HG02678 (cell line): ENCODE results near the gene SORBS1.

Source experiments
- ATAC-seq: cut with Tn5 transposase; IDR thresholded peaks from one replicate; pipeline ENCODE4 v1.9.1; 2021; ENCODE audit warnings: mild to moderate bottlenecking, moderate library complexity; ENCODE audit not compliant: unreplicated experiment

SORBS1 gene

DNA sequence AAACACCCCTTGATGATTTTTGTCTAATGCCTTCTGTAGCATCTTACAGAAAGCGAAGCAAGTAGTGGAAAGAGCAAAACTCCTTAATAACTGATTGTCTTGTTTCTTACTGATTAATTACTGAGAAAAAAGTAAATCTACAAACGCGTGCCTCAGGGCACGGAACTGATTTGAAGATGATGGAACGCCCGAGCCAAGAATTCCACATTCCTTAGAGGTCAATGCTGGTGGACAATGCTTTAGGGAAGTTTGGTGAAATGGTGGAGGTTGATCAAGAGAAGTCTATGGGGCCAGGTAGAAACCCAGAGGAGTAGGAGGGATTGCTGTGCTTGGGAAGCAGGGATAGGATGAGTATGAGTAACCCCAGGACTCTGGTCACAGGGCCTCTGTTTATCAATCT lies 5.0 kb upstream of the SORBS1 start:
- no peak for ATAC-seq

DNA sequence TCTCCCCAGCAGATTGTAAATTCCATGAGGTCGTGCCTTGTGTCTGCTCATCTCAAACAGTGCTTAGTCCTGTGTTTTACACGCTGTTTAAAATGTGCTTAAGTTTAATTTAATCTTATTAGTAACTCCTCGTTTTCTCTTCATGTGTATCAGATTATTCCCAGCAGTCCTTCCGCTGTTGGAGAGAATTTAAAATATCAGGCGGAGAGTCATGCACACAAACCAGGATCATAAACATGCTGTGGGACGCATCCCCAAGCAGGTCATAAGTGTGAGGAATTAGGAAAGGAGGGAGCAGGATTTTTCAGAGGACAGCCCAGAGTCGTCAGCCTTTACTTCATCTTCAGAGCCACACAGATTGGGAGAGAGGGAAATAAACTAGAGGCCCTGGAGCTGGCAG lies 4.2 kb upstream of the SORBS1 start:
- no peak for ATAC-seq

- no peak for ATAC-seq
These were observed 3.1 kb upstream of the SORBS1 start for GRCh38 chr10:95564291-95564690.

DNA sequence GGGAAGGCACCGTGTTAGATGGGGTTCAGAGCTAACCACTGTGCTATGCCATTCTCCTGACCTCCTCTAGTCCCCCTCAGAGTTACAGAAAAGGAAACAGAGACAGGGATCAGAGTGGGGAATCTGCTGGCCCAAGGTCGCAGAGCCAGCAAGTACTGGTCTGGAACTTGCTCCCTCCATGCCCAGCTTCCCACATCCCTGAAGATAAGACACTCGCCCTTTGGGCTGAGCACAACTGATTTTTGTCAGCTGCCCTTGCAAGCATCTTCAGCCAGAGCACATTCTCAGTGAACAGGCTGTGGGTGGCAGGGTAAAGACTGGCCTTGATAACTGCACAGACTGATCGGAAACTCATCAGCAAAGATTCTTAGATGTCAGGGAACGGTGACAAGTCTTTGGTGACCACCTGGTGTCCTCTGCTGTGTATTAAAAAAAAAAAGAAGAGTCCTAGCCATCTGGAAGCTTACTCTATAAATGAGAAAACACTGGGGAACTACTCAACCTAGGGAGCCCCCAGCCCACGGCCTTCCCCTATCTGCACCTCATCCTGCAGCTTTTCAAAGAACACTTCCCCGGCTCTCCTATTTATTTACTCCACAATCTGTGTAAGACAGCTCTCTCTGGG lies 1.3 kb upstream of the SORBS1 start:
- no peak for ATAC-seq

DNA sequence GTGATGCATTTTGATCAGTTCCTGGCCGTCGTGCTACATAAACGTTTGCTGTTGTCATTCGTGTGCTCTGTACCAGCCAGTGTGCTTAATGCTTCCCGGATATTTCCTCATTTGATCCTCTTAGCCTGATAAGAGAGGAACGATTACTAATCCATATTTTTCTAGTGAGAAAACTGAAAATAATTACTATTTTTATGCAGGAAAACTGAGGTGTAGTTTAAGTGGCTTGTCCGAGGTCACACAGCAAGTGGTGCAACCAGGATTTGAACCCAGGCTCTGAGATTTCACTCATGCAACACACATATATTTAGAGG lies 650 bp upstream of the SORBS1 start:
- no peak for ATAC-seq

DNA sequence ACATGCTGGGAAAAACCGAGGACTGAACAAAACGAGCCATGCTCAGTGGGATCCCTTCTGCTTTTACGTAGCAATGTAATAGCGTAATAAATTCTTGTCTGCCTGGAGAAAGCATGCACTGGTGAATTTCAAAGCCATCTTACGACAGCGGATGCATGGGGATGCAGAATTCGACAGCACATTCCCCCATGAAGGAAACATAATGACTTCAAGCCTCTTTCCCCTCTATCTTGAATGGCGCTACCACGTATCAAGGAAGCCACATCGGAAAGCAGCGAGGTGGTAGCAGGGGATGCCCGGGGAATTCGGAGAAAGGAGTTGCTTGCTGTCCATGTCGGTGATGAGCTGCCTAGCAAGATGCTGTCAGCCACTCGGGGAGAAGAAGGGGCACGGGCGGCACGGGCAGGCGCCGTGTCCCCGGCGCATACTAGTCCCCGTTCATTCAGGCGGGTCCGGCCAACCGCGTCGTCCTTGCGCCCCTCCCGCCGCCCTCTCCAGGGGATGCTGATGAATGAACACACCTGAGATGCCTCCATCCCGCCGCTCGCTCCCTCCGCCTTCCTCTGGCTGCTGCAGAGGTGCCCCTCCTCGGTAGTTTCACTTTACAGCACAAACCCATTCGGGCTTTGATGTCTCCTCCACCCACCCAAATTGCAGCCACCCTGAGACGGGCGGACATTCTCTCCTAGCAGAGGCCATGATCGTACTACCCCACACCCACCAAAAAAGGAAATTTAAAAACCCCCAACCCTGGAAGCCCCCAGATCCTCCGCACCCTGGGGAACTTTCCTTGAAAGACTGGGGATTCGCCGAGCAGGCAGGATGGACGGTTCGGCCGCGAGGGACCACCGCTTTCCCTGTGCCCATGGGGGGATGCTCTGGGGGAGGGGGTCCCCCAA lies 644 bp downstream of the SORBS1 start:
- ATAC-seq = no peak

- no peak for ATAC-seq
These were observed 1.3 kb downstream of the SORBS1 start for GRCh38 chr10:95559896-95560277.

DNA sequence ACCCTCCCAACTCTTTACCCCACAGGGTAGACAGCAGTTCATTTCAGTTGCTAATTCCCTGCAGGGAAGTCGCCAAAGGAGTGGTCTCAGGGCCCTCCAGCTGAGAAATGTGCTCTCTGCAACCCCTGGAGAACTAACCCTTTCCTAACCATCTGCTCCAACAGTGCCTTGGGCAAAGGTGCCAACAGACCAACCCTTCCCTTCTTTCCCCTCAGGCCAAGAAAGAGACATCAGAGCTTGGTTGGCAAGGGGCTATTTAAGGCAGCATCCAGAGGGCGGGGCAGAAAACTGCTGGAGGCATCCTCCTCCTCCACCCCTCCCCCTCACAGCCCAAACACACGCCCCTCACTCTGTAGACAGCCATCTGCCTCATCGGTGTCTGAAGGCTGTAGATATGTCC lies 1.7 kb downstream of the SORBS1 start:
- no peak for ATAC-seq

- no peak for ATAC-seq
These were observed 2.4 kb downstream of the SORBS1 start for GRCh38 chr10:95558593-95559320.

DNA sequence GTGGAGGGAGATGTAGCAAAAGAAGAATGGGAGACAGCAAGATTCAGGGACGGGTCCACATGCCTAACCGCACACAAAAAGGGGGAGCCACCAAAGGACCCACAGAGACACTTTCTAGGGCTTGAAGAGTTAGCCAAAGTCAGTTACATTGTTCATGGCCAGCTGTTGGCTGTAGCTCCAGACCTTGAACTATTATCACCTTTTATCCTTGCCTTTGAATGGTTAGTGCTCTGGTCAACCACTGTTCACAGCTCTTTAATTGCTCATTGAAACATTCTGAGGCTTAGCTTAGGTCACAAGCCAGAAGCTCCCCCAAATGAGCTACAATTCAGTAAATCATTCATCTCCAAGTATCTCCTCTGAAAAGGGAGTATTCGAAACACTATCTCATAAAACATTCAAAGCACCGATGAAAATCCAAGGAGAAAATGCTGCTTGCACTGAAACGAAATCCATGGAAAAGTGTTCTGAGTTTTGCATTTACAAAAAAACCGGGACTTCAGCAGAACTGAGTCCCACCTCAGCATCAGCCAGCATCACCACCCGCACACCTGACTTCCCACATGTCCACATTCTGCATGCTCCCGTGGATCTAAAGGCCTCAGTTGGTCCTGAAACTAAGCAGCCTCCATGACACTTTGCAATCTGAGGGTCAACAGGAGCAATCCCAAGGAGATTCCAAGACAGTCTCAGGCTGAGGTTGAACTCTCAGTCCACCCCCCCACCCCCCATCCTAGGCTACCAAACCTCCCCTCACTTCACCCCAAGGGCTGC lies 4.0 kb downstream of the SORBS1 start:
- ATAC-seq = no peak

DNA sequence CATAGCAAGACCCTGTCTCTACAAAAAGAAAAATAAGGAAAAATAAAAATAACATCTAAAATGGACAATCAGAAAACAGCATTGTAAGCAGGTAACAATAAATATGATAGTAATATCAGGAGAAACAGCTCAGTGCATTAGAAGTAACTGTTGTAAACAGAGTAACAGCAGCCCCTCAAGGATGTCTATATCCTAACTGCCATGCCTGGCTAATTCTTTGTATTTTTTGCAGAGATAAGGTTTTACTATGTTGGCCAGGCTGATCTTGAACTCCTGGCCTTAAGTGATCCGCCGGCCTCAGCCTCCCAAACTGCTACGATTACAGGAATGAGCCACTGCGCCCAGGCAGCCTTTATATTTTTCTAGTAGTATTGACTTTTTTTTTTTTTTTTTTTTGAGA lies 7.5 kb downstream of the SORBS1 start:
- no peak for ATAC-seq

- ATAC-seq = no peak
These were observed 8.4 kb downstream of the SORBS1 start for GRCh38 chr10:95552679-95553342.

DNA sequence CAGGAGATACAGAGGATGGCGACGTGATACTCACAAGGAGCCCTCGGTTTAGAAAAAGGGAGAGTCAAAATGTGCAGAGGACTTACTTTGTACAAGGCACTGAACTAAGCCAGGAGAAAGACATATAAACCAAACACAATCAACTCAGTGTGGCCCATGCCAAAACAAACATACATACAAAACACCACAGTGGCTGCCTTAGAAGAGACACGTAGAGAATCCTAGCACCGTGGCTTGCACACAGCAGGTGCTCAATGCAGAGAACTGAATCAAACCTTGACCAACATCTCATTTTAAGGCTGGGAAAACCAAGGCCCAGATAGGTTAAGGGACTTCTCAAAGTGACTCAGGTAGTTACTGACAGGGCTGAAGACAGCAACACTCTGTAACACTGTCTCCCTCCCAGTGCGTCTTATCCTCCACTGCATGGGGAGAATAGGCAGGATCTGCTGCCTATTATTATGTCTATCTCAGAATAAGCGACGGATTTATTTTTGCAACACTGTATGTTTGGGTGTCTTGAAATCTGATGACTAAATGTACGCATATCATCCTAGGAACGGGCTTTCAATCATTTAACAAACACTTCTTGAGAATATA lies 11.0 kb downstream of the SORBS1 start:
- no peak for ATAC-seq

- no peak for ATAC-seq
These were observed 13.3 kb downstream of the SORBS1 start for GRCh38 chr10:95547791-95548435.

DNA sequence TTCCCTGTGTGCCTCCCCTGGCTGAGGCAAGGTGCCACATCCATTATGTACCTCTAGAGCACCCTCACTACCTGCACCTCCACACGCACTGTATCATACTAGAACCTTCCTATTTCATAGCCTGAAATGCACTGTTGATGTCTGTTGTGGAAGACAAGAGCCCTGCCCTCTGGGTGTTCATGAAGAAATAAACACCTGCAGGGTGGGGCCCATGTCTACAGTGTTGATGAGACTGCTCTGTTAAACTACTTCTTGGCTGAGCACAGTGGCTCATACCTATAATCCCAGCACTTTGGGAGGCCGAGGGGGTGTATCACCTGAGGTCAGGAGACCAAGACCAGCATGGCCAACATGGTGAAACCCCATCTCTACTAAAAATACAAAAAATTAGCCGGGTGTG lies 14.0 kb downstream of the SORBS1 start:
- ATAC-seq = no peak

DNA sequence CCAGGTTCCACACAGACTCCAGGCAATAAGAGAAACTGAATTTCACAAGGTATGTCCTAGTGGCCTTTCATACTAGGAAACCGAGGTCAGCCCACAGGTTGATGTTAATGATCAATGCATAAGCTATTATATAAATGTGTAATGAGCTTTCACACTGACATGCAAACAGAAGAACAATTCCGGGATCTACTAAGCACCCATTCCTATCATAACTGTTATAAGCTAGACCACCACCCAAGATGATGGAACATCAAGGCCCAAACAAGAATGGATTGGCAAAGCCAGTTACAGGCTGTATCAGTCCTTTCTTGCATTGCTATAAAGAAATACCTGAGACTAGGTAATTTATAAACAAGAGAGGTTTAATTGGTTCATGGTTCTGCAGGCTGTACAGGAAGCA lies 15.2 kb downstream of the SORBS1 start:
- ATAC-seq = no peak

DNA sequence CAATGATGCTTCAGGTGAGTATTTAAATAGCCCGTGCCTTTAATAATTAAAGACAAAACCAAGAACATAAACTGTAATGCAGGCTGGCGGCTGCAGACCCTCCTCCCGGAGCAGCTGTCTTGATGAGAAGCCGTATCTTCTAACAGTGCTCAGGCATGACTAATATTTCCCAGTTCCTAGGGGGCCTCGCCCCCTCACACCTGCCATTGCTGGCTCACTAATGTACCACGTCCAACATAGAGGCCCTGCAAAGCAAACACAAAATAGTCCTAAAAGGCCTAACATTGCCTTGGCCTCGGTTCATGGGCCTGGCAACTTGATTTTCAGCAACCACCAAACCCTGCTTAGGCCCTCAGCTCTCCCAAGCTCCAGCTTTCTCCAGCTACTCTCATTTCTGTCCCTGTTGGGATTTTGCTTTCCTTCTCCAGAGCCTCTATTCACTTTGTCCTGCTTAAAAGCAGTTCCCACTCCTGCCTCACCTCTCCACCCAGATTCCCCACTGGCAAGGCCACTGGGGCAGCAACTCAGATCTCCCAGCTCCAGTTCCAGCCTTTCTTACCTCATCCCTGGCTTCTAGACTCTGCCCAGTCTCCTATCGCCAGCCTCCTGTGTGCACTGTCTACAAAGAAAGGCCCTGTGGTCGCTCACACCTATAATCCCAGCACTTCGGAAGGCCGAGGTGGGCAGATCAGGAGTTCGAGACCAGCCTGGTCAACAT lies 16.2 kb downstream of the SORBS1 start:
- no peak for ATAC-seq

DNA sequence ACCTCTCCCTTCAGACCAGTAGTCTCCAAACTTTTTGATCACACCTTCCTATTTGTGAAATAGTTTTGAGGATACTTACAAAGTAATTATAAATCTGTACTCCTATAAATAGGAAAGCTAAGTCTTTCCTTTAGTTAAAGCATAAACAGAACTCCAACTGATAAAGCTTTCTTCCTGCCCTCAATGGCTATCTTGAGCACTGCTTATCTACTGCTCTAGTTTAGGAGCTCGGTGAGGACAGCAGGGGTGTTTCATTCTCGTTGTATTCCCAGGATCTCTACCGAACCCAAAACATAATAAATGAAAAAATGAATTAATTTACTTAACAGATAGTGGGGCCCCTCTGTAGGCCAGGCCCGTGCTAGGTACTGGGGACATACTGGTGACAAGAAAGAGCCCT lies 17.7 kb downstream of the SORBS1 start:
- ATAC-seq = no peak

- ATAC-seq = no peak
These were observed 18.4 kb downstream of the SORBS1 start for GRCh38 chr10:95542761-95543160.
